T-cell (primary cell): ENCODE data around the gene AGBL3. TPM values are rescaled to one million over a fixed set of nuclear protein-coding genes. Genes with fewer than 3 reads are reported as not detected.

Experiments used
- ATAC-seq, 4 experiments: fragments of 200-7000 bp in 3 of 4; fragments of 150-1000 bp in 1 of 4; cut with Tn5 transposase; replicated peaks in 1 of 4; 1 replicate in 3 of 4; 2 replicates in 1 of 4; pipeline ENCODE4 v1.10.0; 2021; ENCODE audit warnings: moderate library complexity in 3 of 4, mild to moderate bottlenecking in 2 of 4, moderate number of reproducible peaks in 1 of 4
- CTCF ChIA-PET, 2 donors: fragments of 300-600 bp; sonication (Branson Sonifier 250); formaldehyde crosslinking; loops; one replicate each; lab custom pipeline; 2022; ENCODE audit warnings: antibody characterized with exemption in 2 of 2; lab: Charles Lee
- POLR2A ChIA-PET, 2 donors: fragments of 300-600 bp; sonication (Branson Sonifier 250); formaldehyde crosslinking; loops; one replicate each; lab custom pipeline; 2022; ENCODE audit warnings: antibody characterized with exemption in 2 of 2; lab: Charles Lee
- DNase-seq, 35 experiments: peaks; one replicate each; pipeline versions ENCODE4 v3.0.0 to v3.0.0-alpha.2; 2013 to 2023
- H3K27ac ChIP-seq: one replicate; pipeline ENCODE4 v1.5.1; 2013; ENCODE audit warnings: low read length
- H3K27me3 ChIP-seq, 2 experiments: replicated peaks in 1 of 2; 1 replicate in 1 of 2; 2 replicates in 1 of 2; pipeline versions ENCODE4 v1.6.1 to v1.7.0; 2013; ENCODE audit warnings: low read length in 1 of 2, mixed read lengths in 1 of 2; ENCODE audit not compliant: control insufficient read depth in 2 of 2, insufficient read depth in 2 of 2; ENCODE audit errors: extremely low read depth in 1 of 2
- H3K36me3 ChIP-seq, 2 donors: 1 replicate in 1 of 2; 2 replicates in 1 of 2; pipeline versions ENCODE4 v1.6.1 to v1.7.0; 2013; ENCODE audit warnings: low read length in 1 of 2; ENCODE audit not compliant: control insufficient read depth in 2 of 2, insufficient read depth in 1 of 2; ENCODE audit errors: extremely low read depth in 1 of 2
- H3K4me1 ChIP-seq, 2 experiments: 1 replicate in 1 of 2; 2 replicates in 1 of 2; pipeline versions ENCODE4 v1.6.1 to v1.7.0; 2013; ENCODE audit warnings: low read length in 2 of 2, mixed read lengths in 1 of 2; ENCODE audit not compliant: insufficient read depth in 2 of 2, control insufficient read depth in 1 of 2; ENCODE audit errors: extremely low read depth in 1 of 2
- H3K4me3 ChIP-seq, 2 donors: 1 replicate in 1 of 2; 2 replicates in 1 of 2; pipeline versions ENCODE4 v1.5.1 to v1.7.0; 2013; ENCODE audit warnings: mild to moderate bottlenecking in 2 of 2, low read length in 1 of 2, moderate library complexity in 1 of 2; ENCODE audit not compliant: control insufficient read depth in 1 of 2; ENCODE audit errors: extremely low read depth in 1 of 2
- H3K9me3 ChIP-seq: 2 replicates; pipeline ENCODE4 v1.7.0; 2013
- H3K27ac Mint-ChIP-seq, 2 donors: one replicate each; pipeline ENCODE4 v1.8.0; 2020 to 2021; ENCODE audit warnings: mild to moderate bottlenecking in 2 of 2, mixed read lengths in 2 of 2
- H3K27me3 Mint-ChIP-seq, 2 donors: one replicate each; pipeline ENCODE4 v1.8.0; 2021 to 2022; ENCODE audit warnings: mixed read lengths in 2 of 2
- H3K36me3 Mint-ChIP-seq: one replicate; pipeline ENCODE4 v1.8.0; 2021; ENCODE audit warnings: mixed read lengths
- H3K4me1 Mint-ChIP-seq, 3 donors: one replicate each; pipeline ENCODE4 v1.8.0; 2020 to 2022; ENCODE audit warnings: mixed read lengths in 3 of 3, mild to moderate bottlenecking in 1 of 3
- H3K4me3 Mint-ChIP-seq, 3 donors: one replicate each; pipeline ENCODE4 v1.8.0; 2020 to 2022; ENCODE audit warnings: mild to moderate bottlenecking in 3 of 3, mixed read lengths in 3 of 3, moderate library complexity in 3 of 3
- H3K9me3 Mint-ChIP-seq, 3 donors: one replicate each; pipeline ENCODE4 v1.8.0; 2020 to 2022; ENCODE audit warnings: mixed read lengths in 3 of 3
- WGBS: methylation state at CpG from one replicate; pipeline ENCODE4 v1.1.5; 2013; ENCODE audit warnings: missing lambda C conversion rate; ENCODE audit not compliant: insufficient coverage; 5-methylcytosine and 5-hydroxymethylcytosine counted together
- total RNA-seq, 35 experiments: library from RNA in 6 of 35; stranded (reverse) in 6 of 35; fragments of 120-200 nt in 1 of 35; gene quantifications; one replicate each; pipeline versions ENCODE4 v1.2.1 to v1.2.4 and lab custom pipeline; 2013 to 2026

AGBL3 gene
- total RNA-seq, 5 donors from 2014 or later (not counting 1 experiment from before 2014, with no cell fraction given): 2.5 to 6.7 (median 3.5) TPM

- no CpG with 5 or more reads among the region's 1 CpG for WGBS
- H3K4me1 Mint-ChIP-seq: no peaks in the 10 kb centered on the region
- Histone ChIP-seq H3K4me1 (no peaks in the 10 kb centered on the region), H3K27ac (no peak overlapping the region), H3K4me3 (no peak overlapping the region), H3K27me3 (no peaks in the 10 kb centered on the region), H3K36me3 (no peaks in the 10 kb centered on the region), H3K9me3 (no peaks in the 10 kb centered on the region)
- no peak overlapping the region for H3K27ac Mint-ChIP-seq
- DNase-seq (no peak), ATAC-seq (no peak)
- H3K36me3 Mint-ChIP-seq: no peaks in the 10 kb centered on the region
- no peak overlapping the region for H3K4me3 Mint-ChIP-seq
- ChIA-PET CTCF (no interaction called here), POLR2A (no interaction called here)
- no peaks in the 10 kb centered on the region for H3K27me3 Mint-ChIP-seq
- peaks cover 0 to 3% (median 0%) of the 10 kb centered on the region in 3 donors for H3K9me3 Mint-ChIP-seq
These were observed 88.2 kb downstream of the AGBL3 start for GRCh38 chr7:135074531-135074930.

GRCh38 chr7:135075716-135076115 lies 89.4 kb downstream of the AGBL3 start:
- no peaks in the 10 kb centered on the region for H3K36me3 Mint-ChIP-seq
- ATAC-seq: no peak
- CTCF ChIA-PET: no interaction called here

GRCh38 chr7:135076882-135077281 lies 90.6 kb downstream of the AGBL3 start:
- Mint-ChIP-seq H3K27me3 (no peaks in the 10 kb centered on the region), H3K27ac (no peak overlapping the region), H3K4me3 (no peak overlapping the region), H3K4me1 (no peaks in the 10 kb centered on the region), H3K9me3 (no peaks in the 10 kb centered on the region), H3K36me3 (no peaks in the 10 kb centered on the region)
- WGBS: no CpG with 5 or more reads among the region's 4 CpGs
- no peaks in the 10 kb centered on the region for H3K27me3 ChIP-seq
- H3K4me1 ChIP-seq: no peaks in the 10 kb centered on the region
- no peaks in the 10 kb centered on the region for H3K9me3 ChIP-seq
- DNase-seq (no peak), ATAC-seq (no peak)
- H3K36me3 ChIP-seq: no peaks in the 10 kb centered on the region
- CTCF ChIA-PET: no interaction called here
- H3K27ac ChIP-seq: no peak overlapping the region
- POLR2A ChIA-PET: no interaction called here
- no peak overlapping the region for H3K4me3 ChIP-seq

More at GRCh38 chr7:135075716-135076115, 89.4 kb downstream of the AGBL3 start:
- 86% methylated on average over 1 of the region's 3 CpGs for WGBS
- no peaks in the 10 kb centered on the region for H3K36me3 ChIP-seq
- POLR2A ChIA-PET: interaction anchor here in 1 of 2 donors (0.6 kb wide), 1 partner anchor 98 kb away, joined by 4 read pairs; no protein-coding TSS in a partner anchor
- H3K4me1 ChIP-seq: no peaks in the 10 kb centered on the region
- no peak overlapping the region for H3K27ac Mint-ChIP-seq
- H3K9me3 ChIP-seq: no peaks in the 10 kb centered on the region
- no peak for DNase-seq
- H3K27me3 ChIP-seq: no peaks in the 10 kb centered on the region
- H3K4me1 Mint-ChIP-seq: no peaks in the 10 kb centered on the region
- no peak overlapping the region for H3K4me3 Mint-ChIP-seq
- no peak overlapping the region for H3K27ac ChIP-seq
- peaks cover 0 to 3% (median 0%) of the 10 kb centered on the region in 3 donors for H3K9me3 Mint-ChIP-seq
- no peaks in the 10 kb centered on the region for H3K27me3 Mint-ChIP-seq
- H3K4me3 ChIP-seq: no peak overlapping the region

DNA sequence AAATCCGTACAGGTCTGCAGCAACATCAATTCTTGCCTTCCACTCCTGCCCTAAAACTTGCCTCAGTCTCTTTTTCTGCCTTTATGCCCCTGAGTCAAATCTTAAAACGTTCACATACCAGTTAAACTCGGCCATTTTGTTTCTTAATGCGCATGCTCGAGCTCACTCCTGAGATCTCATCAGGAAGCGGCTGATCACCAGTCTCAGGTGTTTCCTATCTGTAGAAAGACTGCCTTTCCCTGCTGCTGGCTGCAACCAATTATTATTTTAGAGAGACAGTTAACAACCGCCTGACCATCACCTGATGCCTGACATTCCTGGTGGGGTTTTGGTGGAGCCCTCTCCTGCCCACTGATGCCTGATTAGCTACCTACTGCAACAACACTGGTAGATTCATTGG lies 91.3 kb downstream of the AGBL3 start:
- Mint-ChIP-seq H3K36me3 (no peaks in the 10 kb centered on the region), H3K27ac (no peak overlapping the region), H3K27me3 (no peaks in the 10 kb centered on the region), H3K9me3 (no peaks in the 10 kb centered on the region), H3K4me1 (no peaks in the 10 kb centered on the region), H3K4me3 (no peak overlapping the region)
- DNase-seq (no peak), ATAC-seq (no peak)
- H3K4me3 ChIP-seq: no peak overlapping the region
- H3K36me3 ChIP-seq: no peaks in the 10 kb centered on the region
- CTCF ChIA-PET: no interaction called here
- H3K27ac ChIP-seq: no peak overlapping the region
- WGBS: 90% methylated on average over 7 of the region's 7 CpGs
- H3K4me1 ChIP-seq: no peaks in the 10 kb centered on the region
- H3K27me3 ChIP-seq: no peaks in the 10 kb centered on the region
- no peaks in the 10 kb centered on the region for H3K9me3 ChIP-seq
- POLR2A ChIA-PET: no interaction called here

DNA sequence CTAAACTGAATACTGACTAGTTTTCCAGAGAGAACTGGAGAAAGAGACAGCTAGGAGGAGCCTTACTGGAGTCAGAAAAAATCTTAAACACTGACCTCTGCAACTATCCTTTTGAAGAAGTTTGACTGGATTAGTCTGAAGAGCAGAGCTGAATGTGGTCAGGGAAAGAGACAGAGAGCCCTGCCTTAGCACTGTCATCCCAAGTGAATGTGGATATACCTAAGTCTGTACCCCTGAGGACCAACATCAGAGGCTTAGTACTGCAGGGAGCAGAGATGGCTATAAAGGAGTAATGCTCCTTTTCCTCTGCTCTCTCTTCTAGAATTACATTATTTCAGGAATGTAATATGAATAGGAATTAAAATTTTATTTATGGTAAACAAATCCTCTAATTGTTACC lies 91.7 kb downstream of the AGBL3 start:
- Mint-ChIP-seq H3K4me1 (no peaks in the 10 kb centered on the region), H3K4me3 (no peak overlapping the region), H3K36me3 (no peaks in the 10 kb centered on the region), H3K27ac (no peak overlapping the region), H3K9me3 (no peaks in the 10 kb centered on the region), H3K27me3 (no peaks in the 10 kb centered on the region)
- ATAC-seq (no peak), DNase-seq (no peak)
- H3K4me1 ChIP-seq: no peaks in the 10 kb centered on the region
- H3K36me3 ChIP-seq: no peaks in the 10 kb centered on the region
- ChIA-PET CTCF (no interaction called here), POLR2A (no interaction called here)
- H3K9me3 ChIP-seq: no peaks in the 10 kb centered on the region
- H3K27me3 ChIP-seq: no peaks in the 10 kb centered on the region
- no peak overlapping the region for H3K4me3 ChIP-seq
- H3K27ac ChIP-seq: no peak overlapping the region

GRCh38 chr7:135079068-135079467 lies 92.8 kb downstream of the AGBL3 start:
- H3K4me1 Mint-ChIP-seq: no peaks in the 10 kb centered on the region
- Histone ChIP-seq H3K4me3 (no peak overlapping the region), H3K27me3 (no peaks in the 10 kb centered on the region), H3K36me3 (no peaks in the 10 kb centered on the region), H3K9me3 (no peaks in the 10 kb centered on the region), H3K4me1 (no peaks in the 10 kb centered on the region), H3K27ac (no peak overlapping the region)
- no peak for ATAC-seq
- no peak overlapping the region for H3K27ac Mint-ChIP-seq
- no peaks in the 10 kb centered on the region for H3K9me3 Mint-ChIP-seq
- POLR2A ChIA-PET: no interaction called here
- CTCF ChIA-PET: interaction anchor here (0.7 to 1.2 kb wide), 2 partner anchors 10 to 156 kb away, joined by 3 read pairs; no protein-coding TSS in a partner anchor
- H3K36me3 Mint-ChIP-seq: no peaks in the 10 kb centered on the region
- H3K4me3 Mint-ChIP-seq: no peak overlapping the region
- DNase-seq: no peak
- H3K27me3 Mint-ChIP-seq: no peaks in the 10 kb centered on the region

GRCh38 chr7:135083005-135083404 lies 96.7 kb downstream of the AGBL3 start:
- 0% methylated on average over 1 of the region's 1 CpG for WGBS
- POLR2A ChIA-PET: no interaction called here
- DNase-seq: no peak
- peaks cover 17 to 36% (median 27%) of the 10 kb centered on the region in 3 donors for H3K9me3 Mint-ChIP-seq
- no peak overlapping the region for H3K27ac Mint-ChIP-seq
- no peaks in the 10 kb centered on the region for H3K36me3 ChIP-seq
- no peaks in the 10 kb centered on the region for H3K27me3 ChIP-seq
- CTCF ChIA-PET: no interaction called here
- no peaks in the 10 kb centered on the region for H3K4me1 ChIP-seq
- H3K27me3 Mint-ChIP-seq: no peaks in the 10 kb centered on the region
- no peak overlapping the region for H3K4me3 ChIP-seq
- H3K4me1 Mint-ChIP-seq: no peaks in the 10 kb centered on the region
- H3K4me3 Mint-ChIP-seq: no peak overlapping the region
- peaks cover 9% of the 10 kb centered on the region for H3K36me3 Mint-ChIP-seq
- H3K9me3 ChIP-seq: peaks cover 6% of the 10 kb centered on the region
- no peak overlapping the region for H3K27ac ChIP-seq
- no peak for ATAC-seq
